OCI-LY1 (cell line): ENCODE measurements around the gene ABCA7.
A peak's percentile ranks its signal among the peaks of the same experiment; 100 is the strongest.
"Not testable (repeated sequence)": the region's sequence is repeated elsewhere in the genome, so short reads cannot be mapped to it uniquely, and the experiment has no call there.

ENCODE experiments used
- H2AFZ ChIP-seq: fragments of 200-600 bp; sonication (generic), shearing (Covaris generic); 2 replicates; pipeline ENCODE4 v1.6.0; 2014; ENCODE audit warnings: antibody characterized with exemption, mild to moderate bottlenecking, low read length
- H3F3A ChIP-seq: fragments of 200-600 bp; sonication (generic), shearing (Covaris generic); 2 replicates; pipeline ENCODE4 v1.6.0; 2014; ENCODE audit warnings: mild to moderate bottlenecking, antibody characterized with exemption, low read length, moderate library complexity; ENCODE audit not compliant: insufficient read depth
- H3K27ac ChIP-seq: fragments of 200-600 bp; sonication (generic); 2 replicates; pipeline ENCODE4 v1.5.1; 2014; ENCODE audit warnings: low read length, mixed run types, mild to moderate bottlenecking, low read depth; ENCODE audit not compliant: poor library complexity, severe bottlenecking
- H3K27me3 ChIP-seq: fragments of 200-600 bp; sonication (generic); 2 replicates; pipeline ENCODE4 v1.6.0; 2014; ENCODE audit warnings: antibody characterized with exemption, mild to moderate bottlenecking, low read length, moderate library complexity; ENCODE audit not compliant: insufficient read depth
- H3K36me3 ChIP-seq: fragments of 200-600 bp; sonication (generic); 2 replicates; pipeline ENCODE4 v1.6.1; 2014; ENCODE audit warnings: mild to moderate bottlenecking, antibody characterized with exemption, low read length, moderate library complexity, mixed read lengths; ENCODE audit not compliant: insufficient read depth
- H3K4me1 ChIP-seq: fragments of 200-600 bp; sonication (generic); 2 replicates; pipeline ENCODE4 v1.5.1; 2014; ENCODE audit warnings: mild to moderate bottlenecking, low read length, moderate library complexity; ENCODE audit not compliant: insufficient read depth, severe bottlenecking
- H3K4me2 ChIP-seq: fragments of 200-600 bp; sonication (generic), shearing (Covaris generic); 2 replicates; pipeline ENCODE4 v1.6.1; 2014; ENCODE audit warnings: low read length
- H3K4me3 ChIP-seq: fragments of 200-600 bp; sonication (generic); 2 replicates; pipeline ENCODE4 v1.5.1; 2014; ENCODE audit warnings: low read length, low read depth, mild to moderate bottlenecking, mixed read lengths; ENCODE audit not compliant: poor library complexity, severe bottlenecking
- H3K79me2 ChIP-seq: fragments of 200-600 bp; shearing (Covaris generic); 2 replicates; pipeline ENCODE4 v1.6.1; 2016; ENCODE audit warnings: mixed run types, low read length, mixed read lengths; ENCODE audit not compliant: insufficient read depth
- H3K9ac ChIP-seq: fragments of 200-600 bp; sonication (generic), shearing (Covaris generic); 2 replicates; pipeline ENCODE4 v1.6.1; 2014; ENCODE audit warnings: mild to moderate bottlenecking, low read length, mixed read lengths
- H3K9me2 ChIP-seq: fragments of 200-600 bp; sonication (generic), shearing (Covaris generic); 2 replicates; pipeline ENCODE4 v1.6.1; 2014; ENCODE audit warnings: low read depth, mild to moderate bottlenecking, low read length, mixed read lengths
- H3K9me3 ChIP-seq: fragments of 200-600 bp; shearing (Covaris generic); 2 replicates; pipeline ENCODE4 v1.6.1; 2014; ENCODE audit warnings: low read length, mixed read lengths
- H4K20me1 ChIP-seq: fragments of 200-600 bp; sonication (generic), shearing (Covaris generic); 2 replicates; pipeline ENCODE4 v1.6.0; 2016; ENCODE audit warnings: mild to moderate bottlenecking, low read length; ENCODE audit not compliant: insufficient read depth
- EZH2 ChIP-seq: fragments of 200-600 bp; sonication (generic), shearing (Covaris generic); IDR thresholded peaks from 2 replicates; pipeline ENCODE4 v1.8.0; 2017; ENCODE audit warnings: borderline replicate concordance, mixed run types, mild to moderate bottlenecking, antibody characterized with exemption, low read length, moderate library complexity, mixed read lengths
- TF ChIP-seq, protein P1 (sequence below): fragments of 200-600 bp; sonication (generic), shearing (Covaris generic); IDR thresholded peaks from 2 replicates; pipeline ENCODE4 v1.5.1; 2017; ENCODE audit warnings: mild to moderate bottlenecking, antibody characterized with exemption, low read length, moderate library complexity, mixed read lengths

Gene ABCA7

GRCh38 chr19:1113030-1113985 lies 73.4 kb downstream of the ABCA7 start:
- H3K9me2 ChIP-seq = no peaks in the 10 kb centered on the region
- no peaks in the 10 kb centered on the region for H3K27me3 ChIP-seq
- H3K36me3 ChIP-seq = peaks cover 16% of the 10 kb centered on the region
- H3F3A ChIP-seq = no peaks in the 10 kb centered on the region
- no peaks in the 10 kb centered on the region for H3K79me2 ChIP-seq
- H3K4me3 ChIP-seq = no peak overlapping the region
- no peak for TF ChIP-seq EZH2
- TF ChIP-seq, protein P1, sequence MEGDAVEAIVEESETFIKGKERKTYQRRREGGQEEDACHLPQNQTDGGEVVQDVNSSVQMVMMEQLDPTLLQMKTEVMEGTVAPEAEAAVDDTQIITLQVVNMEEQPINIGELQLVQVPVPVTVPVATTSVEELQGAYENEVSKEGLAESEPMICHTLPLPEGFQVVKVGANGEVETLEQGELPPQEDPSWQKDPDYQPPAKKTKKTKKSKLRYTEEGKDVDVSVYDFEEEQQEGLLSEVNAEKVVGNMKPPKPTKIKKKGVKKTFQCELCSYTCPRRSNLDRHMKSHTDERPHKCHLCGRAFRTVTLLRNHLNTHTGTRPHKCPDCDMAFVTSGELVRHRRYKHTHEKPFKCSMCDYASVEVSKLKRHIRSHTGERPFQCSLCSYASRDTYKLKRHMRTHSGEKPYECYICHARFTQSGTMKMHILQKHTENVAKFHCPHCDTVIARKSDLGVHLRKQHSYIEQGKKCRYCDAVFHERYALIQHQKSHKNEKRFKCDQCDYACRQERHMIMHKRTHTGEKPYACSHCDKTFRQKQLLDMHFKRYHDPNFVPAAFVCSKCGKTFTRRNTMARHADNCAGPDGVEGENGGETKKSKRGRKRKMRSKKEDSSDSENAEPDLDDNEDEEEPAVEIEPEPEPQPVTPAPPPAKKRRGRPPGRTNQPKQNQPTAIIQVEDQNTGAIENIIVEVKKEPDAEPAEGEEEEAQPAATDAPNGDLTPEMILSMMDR = peak; percentile 78
- no peak overlapping the region for H3K4me2 ChIP-seq
- no peak overlapping the region for H3K9ac ChIP-seq
- H3K27ac ChIP-seq = no peak overlapping the region
- no peaks in the 10 kb centered on the region for H3K9me3 ChIP-seq
- no peak overlapping the region for H2AFZ ChIP-seq
- no peaks in the 10 kb centered on the region for H4K20me1 ChIP-seq
- peaks cover 3% of the 10 kb centered on the region for H3K4me1 ChIP-seq

GRCh38 chr19:1113986-1114483 lies 74.1 kb downstream of the ABCA7 start:
- no peaks in the 10 kb centered on the region for H3K9me3 ChIP-seq
- peaks cover 3% of the 10 kb centered on the region for H3K4me1 ChIP-seq
- no peak overlapping the region for H3K9ac ChIP-seq
- H3K36me3 ChIP-seq = peaks cover 16% of the 10 kb centered on the region
- H3K4me3 ChIP-seq = no peak overlapping the region
- H3K79me2 ChIP-seq = no peaks in the 10 kb centered on the region
- no peak overlapping the region for H3K27ac ChIP-seq
- no peaks in the 10 kb centered on the region for H4K20me1 ChIP-seq
- H3K9me2 ChIP-seq = no peaks in the 10 kb centered on the region
- H3F3A ChIP-seq = no peaks in the 10 kb centered on the region
- no peak overlapping the region for H2AFZ ChIP-seq
- no peak for TF ChIP-seq EZH2
- TF ChIP-seq, protein P1 = no peak
- H3K4me2 ChIP-seq = no peak overlapping the region
- no peaks in the 10 kb centered on the region for H3K27me3 ChIP-seq

DNA sequence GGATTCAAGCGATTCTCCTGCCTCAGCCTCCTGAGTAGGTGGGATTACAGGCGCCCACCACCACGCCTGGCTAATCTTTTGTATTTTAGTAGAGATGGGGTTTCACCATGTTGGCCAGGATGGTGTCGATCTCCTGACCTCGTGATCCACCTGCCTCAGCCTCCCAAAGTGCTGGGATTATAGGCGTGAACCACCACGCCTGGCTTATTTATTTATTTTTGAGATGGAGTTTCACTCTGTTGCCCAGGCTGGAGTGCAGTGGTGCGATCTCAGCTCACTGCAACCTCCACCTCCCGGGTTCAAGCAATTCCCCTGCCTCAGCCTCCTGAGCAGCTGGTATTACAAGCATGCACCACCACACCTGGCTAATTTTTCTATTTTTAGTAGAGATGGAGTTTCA lies 74.8 kb downstream of the ABCA7 start:
- not testable (repeated sequence) for H3K27ac ChIP-seq

More for the DNA sequence above, 74.8 kb downstream of the ABCA7 start:
- not testable (repeated sequence) for H3K4me2 ChIP-seq, H4K20me1 ChIP-seq, H3K9me2 ChIP-seq, H3F3A ChIP-seq, H3K27me3 ChIP-seq, H3K79me2 ChIP-seq, H3K9me3 ChIP-seq, H3K4me1 ChIP-seq, H3K4me3 ChIP-seq, H3K9ac ChIP-seq, H2AFZ ChIP-seq
- peaks cover 20% of the 10 kb centered on the region for H3K36me3 ChIP-seq
